HFF-Myc (cell line): ENCODE data around the gene COL4A1.

Experiments
- DNase-seq: peaks from one replicate; pipeline ENCODE4 v3.0.0-alpha.2; 2011; ENCODE audit warnings: low read depth; ENCODE audit errors: extremely low read depth
- H3K4me3 ChIP-seq: replicated peaks from 2 replicates; pipeline ENCODE4 v1.5.1; 2011; ENCODE audit warnings: low read depth, mild to moderate bottlenecking, control low read depth, low read length
- CTCF ChIP-seq: IDR thresholded peaks from 2 replicates; pipeline ENCODE4 v1.5.1; 2012; ENCODE audit warnings: mild to moderate bottlenecking, low read depth, low read length, control low read depth; ENCODE audit errors: missing control alignments

COL4A1 gene

GRCh38 chr13:110308656-110309359, 1.9 kb upstream of the COL4A1 start:
- TF ChIP-seq CTCF, result no peak
- DNase-seq, result no peak
- H3K4me3 ChIP-seq, result peak overlapping the region; percentile 87

GRCh38 chr13:110307767-110308655, 1.1 kb upstream of the COL4A1 start:
- no peak for TF ChIP-seq CTCF
- no peak for DNase-seq
- peak overlapping the region; percentile 87 for H3K4me3 ChIP-seq

- TF ChIP-seq CTCF, result no peak
Observed at GRCh38 chr13:110306340-110306959, 507 bp downstream of the COL4A1 start.

GRCh38 chr13:110305949-110306339, 1.0 kb downstream of the COL4A1 start:
- no peak for DNase-seq
- no peak for TF ChIP-seq CTCF
- H3K4me3 ChIP-seq, result peak overlapping the region; percentile 87

More at GRCh38 chr13:110306340-110306959, 507 bp downstream of the COL4A1 start:
- peak overlapping the region; percentile 87 for H3K4me3 ChIP-seq
- DNase-seq, result no peak

GRCh38 chr13:110305544-110305943, 1.4 kb downstream of the COL4A1 start:
- no peak for DNase-seq
- peak overlapping the region; percentile 87 for H3K4me3 ChIP-seq
- TF ChIP-seq CTCF, result no peak

GRCh38 chr13:110305001-110305400, 2.0 kb downstream of the COL4A1 start:
- peak overlapping the region; percentile 87 for H3K4me3 ChIP-seq

More at GRCh38 chr13:110305001-110305400, 2.0 kb downstream of the COL4A1 start:
- no peak for TF ChIP-seq CTCF
- no peak for DNase-seq
